ENCODE measurements around the gene TH. TPM values are rescaled to one million over a fixed set of nuclear protein-coding genes. Genes with fewer than 3 reads are reported as not detected.
A peak's percentile ranks its signal among the peaks of the same experiment; 100 is the strongest.
"Not testable (repeated sequence)": the region's sequence is repeated elsewhere in the genome, so short reads cannot be mapped to it uniquely, and the experiment has no call there.

Gene TH
- polyA plus RNA-seq, 10 donors: 0.21 to 1.2 (median 0.65) TPM

GRCh38 chr11:2129699-2130366 lies 41.8 kb downstream of the TH start:
- peak in 1 of 3 donors; percentile 45 for DNase-seq

GRCh38 chr11:2129308-2129698 lies 42.3 kb downstream of the TH start:
- no peak for DNase-seq

DNA sequence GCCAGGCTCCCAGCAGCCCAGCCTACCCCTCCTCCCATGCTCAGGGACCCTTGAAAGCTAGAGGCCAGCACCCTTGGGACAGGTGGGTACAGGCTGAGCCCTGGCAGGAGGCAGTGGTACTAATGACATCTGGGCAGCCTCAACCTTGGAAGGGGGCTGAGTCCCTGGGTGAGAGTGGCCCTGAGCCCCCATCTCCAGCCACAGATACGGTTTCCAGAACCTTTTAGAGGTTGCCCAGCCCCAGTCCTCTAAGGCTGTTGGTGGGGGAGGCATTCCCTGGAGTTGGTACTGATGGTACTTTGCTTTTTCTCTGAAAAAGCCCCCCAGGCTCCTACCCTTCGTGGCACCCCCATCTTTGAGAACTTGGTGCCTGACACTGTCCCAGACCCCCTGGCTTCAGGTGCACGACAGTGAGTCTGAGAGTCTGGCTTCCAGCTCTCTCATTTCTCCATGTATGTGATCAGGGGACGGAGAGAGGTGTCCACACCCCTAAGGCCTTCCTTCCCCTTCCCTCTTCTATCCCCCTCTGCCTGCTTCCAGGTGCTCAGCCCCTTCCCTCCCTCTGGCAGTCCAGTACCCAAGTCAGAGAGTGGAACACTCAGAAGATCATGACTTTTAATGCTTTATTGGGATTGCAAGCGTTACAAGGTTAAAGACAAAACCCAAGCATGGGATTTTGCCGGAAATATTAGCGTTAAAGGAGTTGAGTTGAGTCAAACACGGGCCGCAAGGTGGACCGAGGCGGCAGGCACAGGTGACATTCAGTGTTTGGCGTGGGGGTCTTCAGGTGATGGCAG lies 42.9 kb downstream of the TH start:
- peak in 1 of 3 donors; percentile 83 for DNase-seq

- DNase-seq: peak in 1 of 3 donors; percentile 84
These were observed 43.5 kb downstream of the TH start for GRCh38 chr11:2128130-2128510.

DNA sequence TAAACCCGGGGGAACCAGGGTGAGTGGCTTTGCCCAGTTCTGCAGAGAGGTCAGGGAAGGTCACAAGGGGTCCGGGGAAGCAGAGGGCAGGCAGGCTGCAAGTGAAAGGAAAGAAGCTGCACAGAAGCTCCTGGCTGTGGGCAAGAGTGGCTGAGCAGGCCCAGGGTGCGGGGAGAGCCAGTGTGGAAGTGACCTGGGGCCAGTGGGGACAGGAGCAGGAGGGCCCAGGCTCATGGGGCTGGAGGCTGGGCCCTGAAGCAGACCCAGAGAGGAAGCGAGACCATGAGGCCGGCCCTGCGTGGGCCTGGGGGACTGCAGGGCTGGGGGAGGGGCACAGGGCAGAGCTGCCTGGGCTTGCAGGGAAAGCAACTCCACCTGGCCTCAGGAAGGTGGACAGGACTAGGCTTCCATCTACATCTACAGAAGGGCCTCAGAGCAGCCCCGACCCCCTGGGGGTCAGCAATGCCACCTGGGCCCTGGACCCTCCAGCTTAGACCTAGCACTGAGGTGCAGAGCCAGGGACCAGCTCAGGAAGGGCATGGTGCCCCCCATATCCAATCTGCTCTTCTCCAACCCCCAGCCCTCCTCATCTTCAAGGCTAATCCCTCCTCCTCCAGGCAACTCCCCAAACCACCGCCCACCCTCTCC lies 44.0 kb downstream of the TH start:
- DNase-seq: peak in 1 of 3 donors; percentile 82

DNA sequence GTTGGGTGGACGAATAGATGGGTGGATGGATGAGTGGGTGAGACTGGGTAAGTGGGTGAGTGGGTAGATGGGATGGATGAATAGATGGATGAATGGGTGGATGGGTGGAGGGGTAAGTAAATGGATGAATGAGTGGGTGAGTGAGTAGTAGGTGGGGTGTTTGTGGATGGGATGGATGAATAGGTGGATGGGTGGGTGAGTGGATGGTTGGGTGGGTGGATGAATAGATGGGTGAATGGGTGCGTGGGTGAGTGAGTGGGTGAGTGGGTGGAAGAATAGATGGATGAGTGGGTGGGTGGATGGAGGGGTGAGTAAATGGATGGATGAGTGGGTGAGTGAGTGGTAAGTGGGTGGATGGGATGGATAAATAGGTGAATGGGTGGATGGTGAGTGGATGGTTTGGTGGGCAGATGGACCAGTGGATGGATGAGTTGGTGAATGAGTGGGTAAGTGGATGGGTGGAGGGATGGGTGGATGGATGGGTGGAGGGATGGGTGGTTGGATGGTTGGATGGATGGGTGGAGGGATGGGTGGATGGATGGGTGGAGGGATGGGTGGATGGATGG lies 45.0 kb downstream of the TH start:
- DNase-seq: no peak

- not testable (repeated sequence) for DNase-seq
These were observed 46.7 kb downstream of the TH start for GRCh38 chr11:2124736-2125484.

GRCh38 chr11:2123628-2123960 lies 48.0 kb downstream of the TH start:
- no peak for DNase-seq

DNA sequence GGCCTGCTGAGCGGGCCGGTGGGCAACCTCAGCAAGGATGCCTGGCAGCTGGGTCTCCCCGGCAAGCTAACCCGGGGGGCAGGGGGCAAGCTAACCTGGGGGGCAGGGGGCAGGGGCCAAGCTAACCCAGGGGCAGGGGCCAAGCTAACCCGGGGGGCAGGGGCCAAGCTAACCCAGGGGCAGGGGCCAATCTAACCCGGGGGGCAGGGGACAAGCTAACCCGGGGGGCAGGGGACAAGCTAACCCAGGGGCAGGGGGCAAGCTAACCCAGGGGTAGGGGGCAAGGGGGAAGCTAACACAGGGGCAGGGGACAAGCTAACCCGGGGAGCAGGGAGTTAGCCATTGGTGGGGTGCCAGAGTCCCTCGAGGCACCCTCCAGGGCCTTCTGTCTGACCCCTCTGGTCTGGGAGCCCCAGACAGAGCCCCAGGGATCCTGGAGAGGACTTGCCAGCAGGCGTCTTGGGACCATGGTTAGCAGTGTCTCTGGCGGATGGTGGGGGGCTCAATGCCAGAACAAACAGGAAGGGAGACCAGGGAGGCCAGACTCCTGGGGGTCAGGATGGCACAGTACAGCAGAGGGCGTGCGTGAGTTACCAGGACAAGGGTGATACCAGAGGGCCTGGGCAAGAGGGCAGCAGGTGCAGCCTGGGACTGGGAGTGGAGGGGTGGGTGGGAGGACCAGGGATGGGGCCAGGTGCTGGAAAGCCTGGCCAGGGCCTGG lies 48.5 kb downstream of the TH start:
- no peak for DNase-seq

GRCh38 chr11:2122222-2122906 lies 49.3 kb downstream of the TH start:
- no peak for DNase-seq

DNA sequence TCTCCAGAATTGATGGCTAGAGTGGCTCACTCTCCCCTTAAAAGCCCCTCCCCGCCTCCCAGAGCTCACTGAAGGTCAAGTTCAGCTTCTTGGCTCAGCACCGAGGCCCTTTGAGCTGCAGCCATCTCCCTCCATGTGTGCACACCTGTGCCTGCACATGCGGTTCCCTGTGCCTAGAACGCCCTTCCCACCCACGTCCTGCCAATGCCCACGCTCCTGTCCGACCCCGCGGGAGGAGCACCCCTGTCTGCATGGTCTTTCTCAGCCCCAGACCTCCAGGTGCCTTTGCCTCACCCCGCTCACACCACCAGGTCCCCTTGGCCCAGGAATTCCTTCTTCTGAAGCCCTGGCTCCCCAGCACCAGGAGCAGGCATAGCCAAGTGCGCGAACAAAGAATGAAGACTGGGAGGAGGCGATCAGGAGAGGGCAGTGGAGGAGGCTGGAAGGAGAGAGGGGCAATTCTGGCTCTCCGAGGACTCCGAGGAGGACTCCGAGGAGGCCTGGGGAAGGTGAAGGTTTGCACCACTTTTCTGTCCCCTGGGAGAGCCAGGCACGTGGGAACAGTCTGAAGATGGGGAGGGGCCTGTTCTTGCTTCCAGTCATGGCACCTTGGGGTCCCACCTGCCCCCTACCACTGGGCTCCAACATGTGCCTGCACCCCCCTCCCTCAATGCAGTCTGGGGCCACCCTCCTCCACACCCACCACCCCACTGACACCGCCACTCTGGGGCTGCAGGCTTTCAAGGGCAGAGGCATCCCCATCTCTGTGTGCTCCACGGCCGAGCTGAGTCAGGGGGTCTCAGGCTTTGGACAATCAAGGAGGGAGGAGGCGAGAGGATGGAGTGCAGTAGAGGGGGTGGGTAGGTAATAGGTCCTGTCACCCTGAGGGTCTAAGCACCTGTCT lies 50.1 kb downstream of the TH start:
- no peak for DNase-seq

- peak in 1 of 3 donors; percentile 46 for DNase-seq
These were observed 51.1 kb downstream of the TH start for GRCh38 chr11:2120359-2121100.

- DNase-seq: no peak
These were observed 52.9 kb downstream of the TH start for GRCh38 chr11:2118677-2119076.

- DNase-seq: no peak
These were observed 54.9 kb downstream of the TH start for GRCh38 chr11:2116680-2117079.

DNA sequence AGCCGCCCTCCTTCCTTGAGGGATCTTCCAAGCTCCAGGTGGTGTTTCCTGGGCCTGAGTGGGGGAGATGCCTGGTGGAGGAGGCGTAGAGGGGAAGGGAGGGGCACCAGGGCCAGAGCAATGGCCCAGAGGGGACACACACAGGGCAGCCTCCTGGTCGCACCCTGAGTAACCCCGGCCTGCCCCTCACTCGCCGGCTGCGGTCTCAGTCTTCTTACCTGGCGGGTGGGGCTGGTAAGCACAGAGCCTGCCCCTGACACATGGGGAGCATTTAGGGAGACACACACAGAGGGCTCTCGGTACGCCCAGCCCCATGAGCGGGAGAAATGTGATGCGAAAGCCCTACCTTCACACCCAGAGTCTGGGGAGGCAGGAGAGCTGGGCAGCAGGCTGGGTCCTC lies 56.3 kb downstream of the TH start:
- DNase-seq: no peak

- DNase-seq: no peak
These were observed 57.0 kb downstream of the TH start for GRCh38 chr11:2114430-2115241.

Data from muscle of back (tissue), 11 donors.